Stimulated activated CD8-positive, alpha-beta memory T cell treated with anti-CD3 and anti-CD28 coated beads, Interleukin-7, amount 100 ng/mL, for 1 hour (primary cell): ENCODE measurements around the gene TSPAN10.

Source experiments
- DNase-seq, 2 donors: peaks; one replicate each; pipeline ENCODE4 v3.0.0-alpha.2; 2020; ENCODE audit warnings: low read depth in 2 of 2

Gene TSPAN10

DNA sequence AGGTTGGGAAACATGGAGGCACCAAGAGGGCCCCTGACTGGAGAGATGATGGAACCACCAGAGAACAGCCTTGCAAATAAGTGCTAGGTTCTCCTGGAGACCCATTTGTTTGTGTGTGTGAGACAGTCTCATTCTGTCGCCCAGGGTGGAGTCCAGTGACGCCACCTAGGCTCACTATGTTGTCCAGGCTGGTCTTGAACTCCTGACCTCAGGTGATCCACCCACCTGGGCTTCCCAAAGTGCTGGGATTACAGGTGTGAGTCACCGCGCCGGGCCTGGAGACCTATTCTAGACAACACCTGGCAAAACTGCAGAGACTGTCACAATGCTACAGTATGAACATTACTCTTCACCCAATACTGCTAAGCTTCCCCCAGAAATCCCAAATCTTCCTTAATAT, 1.6 kb upstream of the TSPAN10 start:
- no peak for DNase-seq

DNA sequence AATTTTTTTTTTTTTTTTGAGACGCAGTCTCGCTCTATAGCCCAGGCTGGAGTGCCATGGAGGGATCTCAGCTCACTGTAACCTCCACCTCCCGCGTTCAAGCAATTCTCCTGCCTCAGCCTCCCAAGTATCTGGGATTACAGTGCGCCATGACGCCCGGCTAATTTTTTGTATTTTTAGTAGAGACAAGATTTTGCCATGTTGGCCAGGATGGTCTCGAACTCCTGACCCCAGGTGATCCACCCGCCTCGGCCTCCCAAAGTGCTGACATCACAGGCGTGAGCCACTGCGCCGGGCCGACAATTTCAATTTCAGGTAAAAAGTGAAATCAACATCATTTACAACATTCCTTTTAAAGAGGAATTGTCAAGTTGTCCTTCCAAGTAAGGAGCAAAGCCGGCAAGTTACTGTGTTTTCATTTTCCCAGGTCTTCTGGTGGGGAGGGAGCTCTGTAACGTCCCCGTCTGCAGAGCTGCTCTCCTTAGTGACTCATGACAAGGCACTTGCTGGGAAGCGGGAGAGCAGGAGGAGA, 957 bp upstream of the TSPAN10 start:
- no peak for DNase-seq

GRCh38 chr17:81638683-81639082, 1.7 kb downstream of the TSPAN10 start:
- no peak for DNase-seq

DNA sequence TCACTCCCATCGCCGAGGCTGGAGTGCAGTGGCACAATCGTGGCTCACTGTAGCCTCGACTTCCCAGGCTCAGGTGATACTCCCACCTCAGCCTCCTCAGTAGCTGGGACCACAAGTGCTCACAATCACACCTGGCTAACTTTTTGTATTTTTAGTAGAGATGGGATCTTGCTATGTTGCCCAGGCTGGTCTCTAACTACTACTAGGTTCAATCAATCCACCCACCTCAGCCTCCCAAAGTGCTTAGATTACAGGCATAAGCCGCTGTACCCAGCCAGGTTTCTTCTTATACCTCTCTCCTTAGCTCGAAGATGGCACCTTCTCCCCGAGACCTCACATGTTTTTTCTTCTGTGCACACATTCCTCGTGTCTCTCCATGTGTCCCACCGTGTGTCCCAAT, 3.0 kb downstream of the TSPAN10 start:
- DNase-seq = no peak

- no peak for DNase-seq
Measured at GRCh38 chr17:81641825-81642489, 5.0 kb downstream of the TSPAN10 start.

DNA sequence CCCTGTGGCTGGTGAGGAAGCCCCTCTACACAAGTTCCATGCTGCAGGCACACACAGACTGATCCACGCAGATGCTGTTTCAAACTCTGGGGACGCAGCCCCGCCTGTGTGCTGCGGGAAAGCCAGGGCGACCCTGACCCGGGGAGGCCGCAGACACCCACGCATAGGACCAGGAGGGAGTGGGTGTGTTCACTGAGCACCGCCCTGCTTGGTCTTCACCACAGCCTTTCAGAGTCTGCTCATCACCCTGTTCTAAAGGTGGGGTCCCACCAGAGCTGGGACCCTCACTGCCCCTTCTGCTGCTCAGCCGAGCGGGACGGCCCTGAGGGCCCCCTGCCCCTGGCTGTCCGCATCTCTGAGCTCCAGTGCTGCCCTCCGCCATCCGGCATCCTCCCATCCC, 7.5 kb downstream of the TSPAN10 start:
- DNase-seq = no peak

DNA sequence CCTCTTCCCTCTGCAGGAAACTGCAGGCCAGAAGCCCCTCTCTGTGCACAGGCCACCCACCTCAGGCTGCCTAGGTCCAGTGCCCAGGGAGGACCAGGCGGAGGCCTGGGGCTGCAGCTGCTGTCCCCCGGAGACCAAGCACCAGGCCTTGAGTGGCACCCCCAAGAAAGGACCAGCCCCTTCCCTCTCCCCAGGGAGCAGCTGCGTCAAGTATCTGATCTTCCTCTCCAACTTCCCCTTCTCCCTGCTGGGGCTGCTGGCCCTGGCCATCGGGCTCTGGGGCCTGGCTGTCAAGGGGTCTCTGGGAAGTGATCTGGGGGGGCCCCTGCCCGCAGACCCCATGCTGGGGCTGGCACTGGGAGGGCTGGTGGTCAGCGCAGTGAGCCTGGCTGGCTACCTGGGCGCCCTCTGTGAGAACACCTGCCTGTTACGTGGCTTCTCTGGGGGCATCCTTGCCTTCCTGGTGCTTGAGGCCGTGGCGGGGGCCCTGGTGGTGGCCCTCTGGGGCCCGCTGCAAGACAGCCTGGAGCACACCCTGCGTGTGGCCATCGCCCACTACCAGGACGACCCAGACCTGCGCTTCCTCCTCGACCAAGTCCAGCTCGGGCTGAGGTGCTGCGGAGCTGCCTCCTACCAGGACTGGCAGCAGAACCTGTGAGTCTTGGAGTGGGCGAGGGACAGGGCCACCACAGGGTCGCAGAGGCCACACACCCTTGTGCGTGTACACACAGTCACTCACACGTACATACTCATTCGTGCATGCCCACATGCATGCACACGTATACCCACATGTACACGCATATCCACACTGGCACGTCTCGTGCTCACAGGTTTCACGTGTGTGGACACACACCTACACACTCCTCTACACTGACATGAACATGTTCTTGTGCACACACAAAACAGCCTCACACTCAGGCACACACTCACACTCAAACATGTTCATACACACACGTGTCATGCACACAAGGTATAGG, 8.3 kb downstream of the TSPAN10 start:
- no peak for DNase-seq

DNA sequence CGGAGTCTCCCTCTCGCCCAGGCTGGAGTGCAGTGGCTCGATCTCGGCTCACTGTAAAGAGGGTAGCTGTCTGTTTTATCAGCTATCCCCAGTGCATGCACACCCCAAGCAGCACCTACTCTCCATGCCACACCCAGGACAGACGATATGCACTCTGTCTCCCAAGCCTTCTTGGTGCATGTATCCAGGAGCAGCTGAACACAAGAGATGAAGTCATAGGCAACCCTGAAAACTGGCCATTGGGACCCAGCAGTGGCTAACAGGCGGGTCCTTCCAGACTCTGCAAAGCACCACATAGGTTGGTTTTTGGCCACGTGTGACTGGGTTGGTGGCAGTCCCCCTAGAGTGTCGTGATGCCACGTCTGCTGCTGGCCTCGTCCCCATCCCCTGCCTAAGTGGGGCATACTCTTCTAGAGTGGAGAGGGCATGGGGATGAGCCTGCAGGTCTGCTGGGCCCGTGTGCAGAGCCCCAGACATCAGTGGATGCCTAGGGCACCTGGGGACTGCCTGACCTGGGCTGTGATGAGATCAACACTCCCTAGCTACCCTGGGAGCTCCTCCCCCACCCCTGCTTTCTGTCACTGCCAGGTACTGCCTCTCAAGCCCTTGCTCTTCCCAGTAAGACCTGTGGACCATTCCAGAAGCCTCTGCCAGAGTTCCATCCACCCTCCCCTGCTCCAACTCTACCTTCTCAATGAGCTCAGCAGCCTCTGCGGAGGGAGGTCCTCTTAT, 10.0 kb downstream of the TSPAN10 start:
- DNase-seq = no peak

GRCh38 chr17:81647640-81648012, 10.6 kb downstream of the TSPAN10 start:
- no peak for DNase-seq

DNA sequence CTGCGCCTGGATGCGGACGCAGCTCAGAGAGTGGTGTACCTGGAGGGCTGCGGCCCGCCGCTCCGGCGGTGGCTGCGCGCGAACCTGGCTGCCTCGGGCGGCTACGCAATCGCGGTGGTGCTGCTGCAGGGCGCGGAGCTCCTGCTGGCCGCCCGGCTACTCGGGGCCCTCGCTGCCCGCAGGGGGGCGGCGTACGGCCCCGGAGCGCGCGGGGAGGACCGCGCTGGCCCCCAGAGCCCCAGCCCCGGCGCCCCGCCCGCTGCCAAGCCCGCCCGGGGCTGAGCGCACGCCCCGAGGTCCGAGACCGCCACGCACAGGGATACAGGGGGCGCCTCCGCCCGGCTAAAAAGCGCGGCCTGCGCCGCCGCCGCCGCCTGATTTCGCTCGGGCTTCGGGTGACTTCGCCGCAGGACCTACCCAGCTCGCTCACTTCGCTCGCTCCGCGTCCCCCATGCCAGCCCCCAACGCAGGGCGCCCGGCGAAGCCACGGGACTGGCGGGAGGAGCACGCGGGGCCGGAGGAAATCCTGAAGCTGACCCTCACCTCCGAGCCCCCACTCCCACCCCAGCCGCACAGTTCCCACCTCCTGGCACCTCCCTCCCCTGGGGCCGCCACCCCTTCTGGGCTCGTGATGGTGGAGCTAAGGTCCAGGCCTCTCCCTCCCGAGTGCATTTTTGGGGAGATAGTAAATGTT, 11.2 kb downstream of the TSPAN10 start:
- no peak for DNase-seq

GRCh38 chr17:81648707-81649085, 11.7 kb downstream of the TSPAN10 start:
- no peak for DNase-seq

GRCh38 chr17:81650951-81651350, 14.0 kb downstream of the TSPAN10 start:
- no peak for DNase-seq

DNA sequence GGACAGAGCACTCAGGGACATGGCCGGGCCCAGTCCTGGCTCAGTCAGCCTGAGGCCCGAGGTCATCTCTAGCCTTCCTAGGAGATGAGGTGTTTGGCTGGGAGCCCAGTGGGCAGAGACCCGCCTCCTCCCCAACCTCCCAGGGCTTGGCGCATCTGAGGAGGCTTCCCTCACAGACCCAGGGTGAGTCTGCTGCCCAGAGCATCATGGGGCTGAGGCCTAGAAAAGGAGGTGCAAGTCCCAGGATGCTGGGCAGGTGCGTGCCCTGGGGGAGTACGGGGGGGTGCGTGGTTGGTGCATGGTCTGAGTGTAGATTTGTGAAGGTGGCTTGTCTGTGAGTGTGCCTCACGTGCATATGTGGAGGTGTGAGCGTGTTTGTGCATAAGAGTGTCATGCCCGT, 14.7 kb downstream of the TSPAN10 start:
- DNase-seq = no peak

- DNase-seq = no peak
Measured at GRCh38 chr17:81652906-81653771, 16.1 kb downstream of the TSPAN10 start.

- DNase-seq = no peak
Measured at GRCh38 chr17:81655378-81656117, 18.6 kb downstream of the TSPAN10 start.

- DNase-seq = no peak
Measured at GRCh38 chr17:81656118-81656743, 19.2 kb downstream of the TSPAN10 start, which contains the start of gene PDE6G. Gene PDE6G, minus strand, starts transcription at chr17:81656542. Its CDS starts 3,237 bp downstream, at chr17:81653305.

GRCh38 chr17:81656835-81657234, 19.8 kb downstream of the TSPAN10 start:
- no peak for DNase-seq

GRCh38 chr17:81659038-81659437, 22.0 kb downstream of the TSPAN10 start:
- DNase-seq = no peak

DNA sequence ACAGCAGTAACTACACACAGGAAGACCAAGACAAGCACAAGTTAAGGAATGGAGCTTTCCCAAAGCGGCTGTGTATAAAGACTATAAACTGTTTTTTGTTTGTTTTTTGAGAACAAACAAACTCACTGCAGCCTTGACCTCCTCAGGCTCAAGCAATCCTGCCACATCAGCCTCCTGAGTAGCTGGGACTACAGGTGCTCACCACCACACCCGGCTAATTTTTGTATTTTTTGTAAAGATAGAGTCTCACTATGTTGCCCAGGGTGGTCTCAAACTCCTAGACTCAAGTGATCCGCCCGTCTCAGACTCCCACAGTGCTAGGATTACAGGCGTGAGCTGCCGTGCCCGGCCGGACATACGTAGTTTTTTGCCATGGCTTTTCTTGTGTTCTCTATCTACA, 23.4 kb downstream of the TSPAN10 start:
- DNase-seq = no peak
